Articular chondrocyte of knee joint (primary cell): ENCODE measurements around the gene KCNQ2. TPM values are rescaled to one million over a fixed set of nuclear protein-coding genes. Genes with fewer than 3 reads are reported as not detected.

Experiments used
- total RNA-seq: library from RNA; depleted of rRNA; stranded (reverse); fragments of >200 nt; gene quantifications from 2 replicates; pipeline ENCODE4 v1.2.3, GENCODE V29; 2012

Gene KCNQ2
- total RNA-seq, result under 0.01 TPM in 1 of 2 replicates, not detected in the other

DNA sequence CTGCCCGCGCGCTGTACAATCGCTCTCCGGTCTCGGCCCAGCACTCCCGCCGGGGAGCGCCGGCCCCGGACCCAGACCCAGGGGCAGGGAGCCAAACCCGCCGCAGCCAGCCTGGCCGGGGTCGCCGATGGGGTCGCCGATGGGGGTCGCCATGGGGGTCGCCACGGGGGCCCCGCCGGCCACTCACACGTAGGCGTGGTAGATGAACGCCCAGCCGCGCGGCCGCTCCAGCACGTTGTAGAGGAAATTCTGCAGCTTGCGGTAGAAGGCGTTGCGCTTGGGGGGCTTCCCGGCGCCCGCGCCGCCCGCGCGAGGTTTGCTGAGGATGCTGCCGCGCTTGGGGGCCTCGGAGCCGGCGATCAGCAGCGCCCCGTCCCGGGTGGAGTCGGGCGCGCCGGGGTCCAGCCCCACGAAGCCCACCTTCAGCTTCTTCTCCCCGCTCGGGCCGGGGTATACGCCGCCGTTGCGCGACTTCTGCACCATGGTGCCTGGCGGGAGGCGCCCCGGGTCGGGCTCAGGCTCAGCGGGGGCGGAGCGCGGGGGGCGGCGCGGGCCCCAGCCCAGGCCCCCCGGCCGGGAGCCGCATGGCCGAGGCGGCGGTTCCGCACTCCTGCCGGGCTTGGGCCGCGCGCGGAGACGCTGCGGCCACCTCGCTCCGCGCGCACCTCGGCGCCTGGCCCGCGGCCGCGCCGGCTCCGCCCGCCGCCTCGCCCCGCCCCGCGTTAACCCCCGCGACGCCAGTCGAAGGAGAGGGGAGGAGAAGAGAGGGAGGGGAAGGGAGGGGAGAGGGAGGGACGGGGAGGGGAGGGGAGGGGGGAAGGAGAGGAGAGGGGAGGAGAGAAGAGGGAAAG, at the start of gene KCNQ2:
Gene KCNQ2 (minus strand): TSS at position 675 of the 851 bp plus-strand sequence. CDS start 192 bp downstream, at position 483.

DNA sequence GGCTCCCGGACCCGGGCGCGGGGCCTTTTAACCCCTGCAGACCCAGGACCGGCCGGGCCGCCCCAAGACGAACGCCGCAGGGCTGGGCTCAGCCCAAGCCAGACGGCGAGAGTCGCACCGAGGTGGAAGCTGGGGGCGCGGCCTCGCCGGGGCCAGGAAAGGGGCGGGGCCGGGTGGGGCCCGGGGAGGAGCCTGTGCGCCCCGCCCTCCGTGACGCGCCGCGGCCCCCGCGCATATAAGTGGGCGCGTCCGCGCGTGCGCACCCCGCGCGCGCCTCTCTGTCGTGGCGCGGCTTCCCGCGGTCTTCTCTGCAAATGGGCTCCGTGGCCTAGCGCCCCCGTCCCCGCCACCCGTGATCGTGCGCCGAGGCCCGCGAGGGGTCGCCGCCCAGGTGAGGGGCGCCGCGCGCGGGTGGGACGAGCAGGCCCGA, 48.1 kb upstream of the KCNQ2 start, which contains the start of gene PPDPF:
Gene PPDPF (plus strand): TSS at position 262 of the 430 bp plus-strand sequence. CDS start 544 bp downstream, outside the sequence.

DNA sequence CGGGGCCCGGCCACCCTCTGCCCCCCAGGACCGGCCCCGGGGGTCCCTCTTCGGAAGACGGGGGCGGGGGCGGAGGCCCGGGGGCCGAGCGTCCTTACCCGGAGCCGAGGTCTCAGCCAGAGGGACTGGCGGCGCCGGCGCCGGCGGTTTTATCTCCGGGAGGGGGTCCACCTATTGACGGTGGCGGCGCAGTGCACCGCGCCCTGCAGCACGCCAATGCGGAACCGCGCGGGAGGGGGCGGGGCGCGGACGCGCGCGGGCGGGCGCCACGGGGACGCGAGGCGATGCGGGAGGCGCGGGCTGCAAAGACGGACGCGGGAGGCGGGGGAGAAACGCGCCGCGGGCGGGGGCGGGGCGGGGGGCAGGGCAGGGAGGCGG, 26.5 kb upstream of the KCNQ2 start, which contains the start of gene EEF1A2:
Gene EEF1A2 (minus strand): TSS at position 124 of the 378 bp plus-strand sequence. CDS start 1,320 bp downstream, outside the sequence.

DNA sequence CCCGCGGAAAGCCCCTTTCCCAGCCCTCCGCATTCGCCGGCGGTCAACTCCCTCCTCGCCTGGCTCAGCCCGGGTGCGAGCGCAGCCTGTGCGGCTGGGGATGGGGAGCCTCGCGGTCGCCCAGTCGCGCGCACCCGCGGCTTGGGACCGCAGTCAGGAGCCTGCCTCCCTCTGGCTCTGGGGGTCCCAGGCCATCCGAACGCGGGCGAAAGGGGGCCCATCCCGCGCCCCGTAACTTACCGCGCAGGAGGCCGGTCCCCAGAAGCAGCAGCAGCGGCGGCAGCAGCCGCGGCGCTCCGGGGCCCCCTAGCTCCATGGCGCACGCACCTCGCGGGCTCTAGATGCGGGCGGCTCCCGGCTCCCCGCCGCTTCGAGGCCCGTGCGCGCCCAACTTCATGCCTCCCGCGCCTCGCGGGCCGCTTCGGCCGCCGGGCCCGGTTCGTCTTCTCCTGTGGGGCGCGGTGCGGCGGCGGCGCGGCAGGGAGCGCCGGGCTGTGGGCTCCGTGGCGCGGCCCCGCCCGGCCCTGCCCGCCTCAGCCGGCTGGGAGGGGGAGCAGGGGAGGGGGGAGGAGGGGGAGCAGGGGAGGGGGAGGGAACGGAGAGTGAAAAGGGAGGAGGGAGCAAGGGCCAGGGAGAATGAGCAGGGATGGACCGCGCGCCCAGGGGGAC, 111.5 kb downstream of the KCNQ2 start, which contains the start of gene CHRNA4:
Gene CHRNA4 (minus strand): TSS at position 500 of the 669 bp plus-strand sequence. CDS start 184 bp downstream, at position 316.

Other genes with a start within 250 kb of the KCNQ2 start
- gene BIRC7, start 236.8 kb downstream of the KCNQ2 start, total RNA-seq, result not detected in 2 replicates
- not detected in 2 replicates for gene NKAIN4, start 218.2 kb downstream of the KCNQ2 start, total RNA-seq
- gene ARFGAP1, start 199.8 kb downstream of the KCNQ2 start, total RNA-seq, result 49.9 and 59.8 TPM in 2 replicates
- gene COL20A1, start 179.5 kb downstream of the KCNQ2 start, total RNA-seq, result not detected in 2 replicates
- gene CHRNA4, start 111.3 kb downstream of the KCNQ2 start, total RNA-seq, result not detected in 2 replicates
- 0.13 TPM in 1 of 2 replicates, not detected in the other for gene EEF1A2, start 26.4 kb upstream of the KCNQ2 start, total RNA-seq
- 114 and 116 TPM in 2 replicates for gene PPDPF, start 48.1 kb upstream of the KCNQ2 start, total RNA-seq
- 0.11 and 0.13 TPM in 2 replicates for gene PTK6, start 64.7 kb upstream of the KCNQ2 start, total RNA-seq
- not detected in 2 replicates for gene SRMS, start 75.1 kb upstream of the KCNQ2 start, total RNA-seq
- gene FNDC11, start 81.5 kb upstream of the KCNQ2 start, total RNA-seq, result 0.22 and 0.26 TPM in 2 replicates
- gene HELZ2, start 101.6 kb upstream of the KCNQ2 start, total RNA-seq, result 23.5 and 30.4 TPM in 2 replicates
- 8.6 and 9.0 TPM in 2 replicates for gene GMEB2, start 154.4 kb upstream of the KCNQ2 start, total RNA-seq
- gene STMN3, start 180.8 kb upstream of the KCNQ2 start, total RNA-seq, result 9.8 and 11.6 TPM in 2 replicates
- 11.0 and 12.2 TPM in 2 replicates for gene RTEL1, start 185.7 kb upstream of the KCNQ2 start, total RNA-seq
- 2.9 and 5.4 TPM in 2 replicates for gene TNFRSF6B, start 224.0 kb upstream of the KCNQ2 start, total RNA-seq
- gene ARFRP1, start 235.3 kb upstream of the KCNQ2 start, total RNA-seq, result 23.0 and 23.5 TPM in 2 replicates
- gene ZGPAT, start 235.4 kb upstream of the KCNQ2 start, total RNA-seq, result 14.5 and 15.0 TPM in 2 replicates